ENCODE results near the gene EYS.

- TF ChIP-seq CTCF (IDR thresholded peaks at IDR 0.05) (no peak), POLR2A (IDR thresholded peaks at IDR 0.05) (no peak), POLR2AphosphoS5 (IDR thresholded peaks at IDR 0.05) (no peak)
These were observed 1199.4 kb downstream of the EYS start for GRCh38 chr6:64507661-64508060.

Measured in breast epithelium (tissue), 3 donors.